ENCODE measurements around the gene PRR15. TPM values are rescaled to one million over a fixed set of nuclear protein-coding genes. Genes with fewer than 3 reads are reported as not detected.
A peak's percentile ranks its signal among the peaks of the same experiment; 100 is the strongest.

The PRR15 gene
- total and polyA plus RNA-seq, 2 donors from 2014 or later = 21.2 to 27.5 TPM

DNA sequence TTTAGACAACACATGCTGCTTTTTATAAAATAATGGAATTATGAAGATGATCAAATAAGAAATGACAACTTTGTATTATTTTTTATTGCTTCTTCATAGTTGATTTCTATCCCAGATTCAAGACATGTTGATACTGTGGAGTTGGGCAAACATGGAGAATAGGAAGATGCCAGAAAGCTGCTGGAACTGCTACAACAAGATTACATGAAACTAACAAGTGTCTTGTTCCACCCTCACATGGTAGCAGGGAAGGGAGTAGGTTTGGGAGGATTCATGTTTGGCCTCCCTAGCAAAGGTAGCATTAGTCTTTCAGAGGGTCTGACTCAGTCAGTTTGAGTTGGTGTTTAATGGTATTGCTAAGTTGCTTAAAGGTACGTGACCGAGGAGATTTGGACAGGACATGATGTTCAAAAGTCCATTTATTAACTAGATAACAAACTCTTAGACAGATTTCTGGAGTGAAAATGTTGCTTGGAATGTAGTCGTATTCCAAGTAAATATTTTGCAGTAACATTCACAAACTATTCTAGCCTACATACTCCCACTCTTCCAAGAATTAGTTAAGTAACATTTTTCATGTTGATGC is 33.1 kb downstream of the PRR15 start:
- TF ChIP-seq, protein P1, sequence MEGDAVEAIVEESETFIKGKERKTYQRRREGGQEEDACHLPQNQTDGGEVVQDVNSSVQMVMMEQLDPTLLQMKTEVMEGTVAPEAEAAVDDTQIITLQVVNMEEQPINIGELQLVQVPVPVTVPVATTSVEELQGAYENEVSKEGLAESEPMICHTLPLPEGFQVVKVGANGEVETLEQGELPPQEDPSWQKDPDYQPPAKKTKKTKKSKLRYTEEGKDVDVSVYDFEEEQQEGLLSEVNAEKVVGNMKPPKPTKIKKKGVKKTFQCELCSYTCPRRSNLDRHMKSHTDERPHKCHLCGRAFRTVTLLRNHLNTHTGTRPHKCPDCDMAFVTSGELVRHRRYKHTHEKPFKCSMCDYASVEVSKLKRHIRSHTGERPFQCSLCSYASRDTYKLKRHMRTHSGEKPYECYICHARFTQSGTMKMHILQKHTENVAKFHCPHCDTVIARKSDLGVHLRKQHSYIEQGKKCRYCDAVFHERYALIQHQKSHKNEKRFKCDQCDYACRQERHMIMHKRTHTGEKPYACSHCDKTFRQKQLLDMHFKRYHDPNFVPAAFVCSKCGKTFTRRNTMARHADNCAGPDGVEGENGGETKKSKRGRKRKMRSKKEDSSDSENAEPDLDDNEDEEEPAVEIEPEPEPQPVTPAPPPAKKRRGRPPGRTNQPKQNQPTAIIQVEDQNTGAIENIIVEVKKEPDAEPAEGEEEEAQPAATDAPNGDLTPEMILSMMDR (IDR thresholded peaks at IDR 0.05; ENCODE audit: borderline replicate concordance, extremely low read depth, insufficient read depth) = no peak
- no peak overlapping the region for H3K27ac ChIP-seq (ENCODE audit: low read depth in 2 of 2, low read length in 2 of 2)
- no peak for FAIRE-seq

DNA sequence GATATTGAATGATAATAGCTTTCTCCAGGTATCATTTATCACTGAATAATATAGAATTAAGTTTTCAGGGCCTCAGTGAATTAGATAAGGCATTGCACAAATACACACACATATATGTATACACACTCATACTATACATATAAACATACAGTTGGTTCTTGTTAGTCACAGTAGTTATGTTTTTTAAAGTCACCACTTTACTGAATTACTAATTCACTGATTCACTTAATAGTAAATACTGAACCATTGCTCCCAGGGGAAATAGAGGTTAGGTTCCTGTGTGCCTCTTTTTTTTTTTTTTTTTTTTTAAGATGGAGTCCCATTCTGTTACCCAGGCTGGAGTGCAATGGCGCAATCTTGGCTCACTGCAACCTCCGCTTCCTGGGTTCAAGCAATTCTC is 33.6 kb downstream of the PRR15 start:
- Histone ChIP-seq H3K36me3 (ENCODE audit: control insufficient read depth in 2 of 3, insufficient read depth in 3 of 3, low read length in 3 of 3) (no peaks in the 10 kb centered on the region), H3K4me3 (ENCODE audit: low read length in 3 of 3) (no peak overlapping the region), H3K27ac (ENCODE audit: low read depth in 2 of 2, low read length in 2 of 2) (no peak overlapping the region), H3K9ac (ENCODE audit: low read length in 3 of 3) (no peak overlapping the region), H3K27me3 (ENCODE audit: control insufficient read depth, insufficient read depth, low read length) (no peaks in the 10 kb centered on the region), H3K9me3 (ENCODE audit: control insufficient read depth in 2 of 3, insufficient read depth in 1 of 3, low read length in 3 of 3) (no peaks in the 10 kb centered on the region), H3K4me1 (ENCODE audit: control insufficient read depth in 2 of 3, insufficient read depth in 2 of 3, low read depth in 1 of 3, low read length in 3 of 3) (no peaks in the 10 kb centered on the region)
- FAIRE-seq (no peak), DNase-seq (no peak)
- TF ChIP-seq, protein P1 (IDR thresholded peaks at IDR 0.05; ENCODE audit: borderline replicate concordance, extremely low read depth, insufficient read depth) = no peak
- intact Hi-C loops (cut with DNase I) = no loop called here

More for the DNA sequence above, 33.1 kb downstream of the PRR15 start:
- Histone ChIP-seq H3K4me1 (ENCODE audit: control insufficient read depth in 2 of 3, insufficient read depth in 2 of 3, low read depth in 1 of 3, low read length in 3 of 3) (no peaks in the 10 kb centered on the region), H3K36me3 (ENCODE audit: control insufficient read depth in 2 of 3, insufficient read depth in 3 of 3, low read length in 3 of 3) (no peaks in the 10 kb centered on the region), H3K9ac (ENCODE audit: low read length in 3 of 3) (no peak overlapping the region), H3K4me3 (ENCODE audit: low read length in 3 of 3) (no peak overlapping the region), H3K27me3 (ENCODE audit: control insufficient read depth, insufficient read depth, low read length) (no peaks in the 10 kb centered on the region), H3K9me3 (ENCODE audit: control insufficient read depth in 2 of 3, insufficient read depth in 1 of 3, low read length in 3 of 3) (no peaks in the 10 kb centered on the region)
- DNase-seq = no peak
- intact Hi-C loops (cut with DNase I) = no loop called here

DNA sequence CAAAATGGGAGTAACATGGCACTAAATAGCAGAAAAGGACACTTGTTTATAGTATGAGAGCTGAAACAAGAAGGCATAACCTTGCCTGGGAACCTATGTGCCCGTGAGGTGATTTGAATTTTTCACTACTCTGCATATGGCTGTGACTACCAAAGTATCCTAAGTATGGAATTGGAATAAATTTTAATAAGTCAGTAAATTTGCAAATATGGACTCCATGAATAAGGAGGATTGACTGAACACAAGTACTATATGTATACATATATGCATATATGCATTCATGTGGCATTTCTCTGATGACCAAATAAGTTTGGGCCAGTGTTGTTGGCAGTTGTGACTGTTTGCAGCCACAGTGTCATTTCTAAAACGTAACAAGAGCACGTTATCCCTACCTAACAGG is 34.5 kb downstream of the PRR15 start:
- H3K27ac ChIP-seq (ENCODE audit: low read depth in 2 of 2, low read length in 2 of 2) = no peak overlapping the region
- intact Hi-C loops (cut with DNase I) = no loop called here
- H3K9ac ChIP-seq (ENCODE audit: low read length in 3 of 3) = no peak overlapping the region
- no peaks in the 10 kb centered on the region for H3K4me1 ChIP-seq (ENCODE audit: control insufficient read depth in 2 of 3, insufficient read depth in 2 of 3, low read depth in 1 of 3, low read length in 3 of 3)
- no peaks in the 10 kb centered on the region for H3K9me3 ChIP-seq (ENCODE audit: control insufficient read depth in 2 of 3, insufficient read depth in 1 of 3, low read length in 3 of 3)
- DNase-seq (no peak), FAIRE-seq (no peak)
- H3K27me3 ChIP-seq (ENCODE audit: control insufficient read depth, insufficient read depth, low read length) = no peaks in the 10 kb centered on the region
- H3K36me3 ChIP-seq (ENCODE audit: control insufficient read depth in 2 of 3, insufficient read depth in 3 of 3, low read length in 3 of 3) = no peaks in the 10 kb centered on the region
- TF ChIP-seq, protein P1 (IDR thresholded peaks at IDR 0.05; ENCODE audit: borderline replicate concordance, extremely low read depth, insufficient read depth) = no peak
- no peak overlapping the region for H3K4me3 ChIP-seq (ENCODE audit: low read length in 3 of 3)

DNA sequence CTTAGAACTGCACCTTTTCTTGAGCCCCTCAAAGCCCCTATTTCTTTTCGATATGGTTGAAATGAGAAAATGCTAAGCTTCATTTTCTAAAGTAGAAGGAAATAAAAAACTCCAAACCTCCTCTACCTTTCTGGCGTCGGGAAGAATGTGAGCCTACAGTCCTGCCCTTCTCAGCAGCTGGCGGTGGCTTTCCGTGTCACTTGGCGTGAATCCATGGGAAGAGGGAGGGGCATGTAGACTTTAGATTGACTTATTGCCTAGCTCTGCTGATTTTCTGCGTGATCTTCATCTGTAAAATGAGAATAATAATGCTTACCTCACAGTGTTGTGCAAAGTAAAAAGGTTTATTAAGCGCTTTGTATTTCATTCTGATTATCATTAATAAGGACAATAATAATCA is 35.0 kb downstream of the PRR15 start:
- Histone ChIP-seq H3K27me3 (ENCODE audit: control insufficient read depth, insufficient read depth, low read length) (no peaks in the 10 kb centered on the region), H3K4me1 (ENCODE audit: control insufficient read depth in 2 of 3, insufficient read depth in 2 of 3, low read depth in 1 of 3, low read length in 3 of 3) (no peaks in the 10 kb centered on the region), H3K4me3 (ENCODE audit: low read length in 3 of 3) (no peak overlapping the region), H3K36me3 (ENCODE audit: control insufficient read depth in 2 of 3, insufficient read depth in 3 of 3, low read length in 3 of 3) (no peaks in the 10 kb centered on the region), H3K9ac (ENCODE audit: low read length in 3 of 3) (no peak overlapping the region), H3K9me3 (ENCODE audit: control insufficient read depth in 2 of 3, insufficient read depth in 1 of 3, low read length in 3 of 3) (no peaks in the 10 kb centered on the region), H3K27ac (ENCODE audit: low read depth in 2 of 2, low read length in 2 of 2) (no peak overlapping the region)
- FAIRE-seq (no peak), DNase-seq (peak in 2 of 5 donors; percentile 20 to 24)
- intact Hi-C loops (cut with DNase I) = no loop called here
- TF ChIP-seq, protein P1 (IDR thresholded peaks at IDR 0.05; ENCODE audit: borderline replicate concordance, extremely low read depth, insufficient read depth) = no peak

All from kidney (tissue), 14 donors.